Renal pelvis (tissue), 4 donors: Measurements from ENCODE around the gene PNKD. TPM values are rescaled to one million over a fixed set of nuclear protein-coding genes. Genes with fewer than 3 reads are reported as not detected.
"Not testable (repeated sequence)": the region's sequence is repeated elsewhere in the genome, so short reads cannot be mapped to it uniquely, and the experiment has no call there.

Source experiments
- DNase-seq: peaks from one replicate; pipeline ENCODE4 v3.0.0-alpha.2; 2013
- polyA plus RNA-seq, 3 donors: library from polyadenylated mRNA; unstranded; fragments of 120-200 nt; gene quantifications; one replicate each; pipeline ENCODE4 v1.2.1, GENCODE V29; 2013; ENCODE audit not compliant: insufficient read length in 3 of 3

The PNKD gene
- polyA plus RNA-seq, 3 donors: 115 to 131 (median 115) TPM

DNA sequence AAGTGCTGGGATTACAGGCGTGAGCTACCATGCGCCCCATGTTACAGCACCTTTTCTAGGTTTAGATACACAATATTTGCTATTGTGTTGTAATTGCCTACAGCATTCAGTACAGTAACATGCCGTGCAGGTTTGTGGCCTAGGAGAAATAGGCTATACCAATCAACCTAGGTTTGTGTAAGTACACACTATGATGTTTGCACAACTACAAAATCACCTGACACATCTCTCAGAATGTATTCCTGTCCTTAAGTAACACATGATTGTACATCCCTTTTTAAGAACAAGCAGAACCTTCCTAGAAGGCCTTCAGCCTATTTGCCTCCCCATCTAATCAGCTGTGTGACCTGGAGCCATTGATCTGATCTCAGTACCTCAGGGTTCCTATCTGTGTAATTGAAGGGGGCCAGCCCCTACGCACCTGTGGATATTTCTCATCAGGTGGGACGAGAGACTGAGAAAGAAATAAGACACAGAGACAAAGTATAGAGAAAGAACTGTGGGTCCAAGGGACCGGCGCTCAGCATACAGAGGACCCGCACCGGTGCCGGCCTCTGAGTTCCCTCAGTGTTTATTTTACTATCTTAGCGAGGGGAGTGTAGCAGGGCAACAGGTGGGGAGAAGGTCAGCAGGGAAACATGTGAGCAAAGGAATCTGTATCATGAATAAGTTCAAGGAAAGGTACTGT is 40.7 kb downstream of the PNKD start:
- no peak for DNase-seq

DNA sequence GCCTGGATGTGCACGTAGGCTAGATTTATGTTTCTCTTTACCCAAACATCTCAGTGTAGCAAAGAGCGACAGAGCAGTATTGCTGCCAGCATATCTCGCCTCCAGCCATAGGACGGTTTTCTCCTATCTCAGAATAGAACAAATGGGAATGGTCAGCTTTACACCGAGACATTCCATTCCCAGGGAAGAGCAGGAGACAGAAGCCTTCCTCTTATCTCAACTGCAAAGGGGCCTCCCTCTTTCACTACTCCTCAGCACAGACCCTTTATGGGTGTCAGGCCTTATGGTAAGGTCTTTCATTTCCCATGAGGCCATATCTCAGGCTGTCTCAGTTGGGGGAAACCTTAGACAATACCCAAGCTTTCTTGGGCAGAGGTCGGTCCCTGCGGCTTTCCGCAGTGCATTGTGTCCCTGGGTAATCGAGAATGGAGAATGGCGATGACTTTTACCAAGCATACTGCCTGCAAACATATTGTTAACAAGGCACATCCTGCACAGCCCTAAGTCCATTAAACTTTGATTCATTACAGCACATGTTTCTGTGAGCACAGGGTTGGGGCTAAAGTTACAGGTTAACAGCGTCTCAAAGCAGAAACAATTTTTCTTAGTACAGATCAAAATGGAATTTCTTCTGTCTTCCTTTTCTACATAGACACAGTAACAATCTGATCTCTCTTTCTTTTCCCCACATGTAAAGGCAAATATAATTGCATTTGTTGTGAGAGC is 41.4 kb downstream of the PNKD start:
- not testable (repeated sequence) for DNase-seq

DNA sequence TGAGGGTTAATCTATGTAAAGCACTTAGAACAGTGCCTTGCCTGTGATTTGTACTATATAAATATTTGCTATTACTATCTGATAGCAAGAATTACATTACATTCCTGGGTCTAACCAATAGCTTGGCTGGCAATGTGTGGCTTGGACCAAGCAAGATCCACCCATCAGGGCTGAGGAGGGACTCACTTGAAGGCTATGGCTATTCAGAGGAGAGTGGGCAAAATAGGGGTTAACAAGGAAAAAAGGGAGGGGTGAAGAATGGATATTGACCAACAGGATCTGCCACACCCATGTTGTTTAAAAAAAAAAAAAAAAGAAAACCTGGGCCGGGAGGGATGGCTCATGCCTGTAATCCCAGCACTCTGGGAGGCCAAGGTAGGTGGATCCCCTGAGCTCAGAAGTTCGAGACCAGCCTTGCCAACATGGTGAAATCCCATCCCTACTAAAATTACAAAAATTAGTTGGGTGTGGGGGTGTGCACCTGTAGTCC is 42.0 kb downstream of the PNKD start:
- DNase-seq: no peak

DNA sequence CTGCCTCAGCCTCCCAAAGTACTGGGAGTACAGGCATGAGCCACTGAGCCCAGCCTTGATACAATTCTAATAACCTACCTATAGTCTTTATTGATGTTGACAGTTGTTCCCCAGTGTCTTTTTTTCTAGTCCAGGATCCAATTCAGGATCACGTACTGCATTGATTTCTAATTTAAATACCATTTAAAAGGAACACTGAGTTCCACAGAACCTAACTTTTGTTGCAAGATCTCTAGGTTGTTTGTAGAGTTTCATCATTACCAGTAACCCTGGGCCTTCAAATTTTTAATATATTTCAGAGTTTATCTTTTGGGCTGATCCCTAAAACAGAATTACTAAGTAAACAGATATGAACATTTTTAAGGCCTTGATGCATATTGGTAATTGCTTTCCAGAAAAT is 43.0 kb downstream of the PNKD start:
- DNase-seq: no peak

DNA sequence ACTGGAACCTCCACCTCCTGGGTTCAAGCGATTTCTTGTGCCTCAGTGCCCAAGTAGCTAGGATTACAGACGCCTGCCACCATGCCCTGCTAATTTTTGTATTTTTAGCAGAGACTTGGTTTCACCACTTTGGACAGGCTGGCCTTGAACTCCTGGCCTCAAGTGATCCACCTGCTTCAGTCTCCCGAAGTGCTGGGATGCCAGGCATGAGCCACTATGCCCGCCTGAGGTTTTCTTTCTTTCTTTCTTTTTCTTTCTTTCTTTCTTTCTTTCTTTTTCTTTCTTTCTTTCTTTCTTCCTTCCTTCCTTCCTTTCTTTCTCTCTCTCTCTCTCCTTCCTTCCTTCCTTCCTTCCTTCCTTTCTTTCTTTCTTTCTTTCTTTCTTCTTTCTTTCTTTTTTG is 44.4 kb downstream of the PNKD start:
- not testable (repeated sequence) for DNase-seq

DNA sequence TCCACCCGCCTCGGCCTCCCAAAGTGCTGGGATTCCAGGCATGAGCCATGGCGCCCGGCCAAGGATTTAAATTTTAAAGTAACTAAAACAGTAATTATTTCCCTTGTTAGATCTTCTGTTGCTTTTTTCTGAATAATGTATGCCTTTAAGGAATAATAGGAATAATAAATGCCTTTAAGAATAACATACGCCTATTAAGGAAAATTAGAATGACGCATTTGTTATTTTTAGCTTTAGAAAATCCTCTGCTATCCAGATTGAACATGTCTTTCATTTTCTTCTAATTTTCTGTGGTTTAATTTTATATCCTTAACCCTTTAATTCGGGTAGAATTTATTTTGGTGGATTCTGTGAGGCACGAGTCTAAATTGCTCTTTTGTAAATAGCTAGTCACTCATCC is 45.1 kb downstream of the PNKD start:
- DNase-seq: no peak

DNA sequence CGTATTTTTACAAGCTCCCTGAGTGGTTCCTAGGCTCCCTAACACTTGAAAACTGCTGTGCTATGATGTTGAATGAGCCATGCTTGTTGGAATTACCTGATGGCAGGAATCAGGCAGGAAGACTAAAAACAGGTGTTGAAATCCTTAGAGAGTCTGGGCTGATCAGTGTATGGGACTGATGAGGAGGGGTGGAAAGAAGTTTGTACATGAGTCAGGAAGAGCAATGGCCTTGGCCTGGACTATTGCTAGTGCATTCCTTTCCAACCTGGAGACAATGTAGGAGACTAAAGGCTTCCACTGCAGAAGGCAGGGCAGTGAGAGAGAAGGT is 46.9 kb downstream of the PNKD start:
- no peak for DNase-seq

DNA sequence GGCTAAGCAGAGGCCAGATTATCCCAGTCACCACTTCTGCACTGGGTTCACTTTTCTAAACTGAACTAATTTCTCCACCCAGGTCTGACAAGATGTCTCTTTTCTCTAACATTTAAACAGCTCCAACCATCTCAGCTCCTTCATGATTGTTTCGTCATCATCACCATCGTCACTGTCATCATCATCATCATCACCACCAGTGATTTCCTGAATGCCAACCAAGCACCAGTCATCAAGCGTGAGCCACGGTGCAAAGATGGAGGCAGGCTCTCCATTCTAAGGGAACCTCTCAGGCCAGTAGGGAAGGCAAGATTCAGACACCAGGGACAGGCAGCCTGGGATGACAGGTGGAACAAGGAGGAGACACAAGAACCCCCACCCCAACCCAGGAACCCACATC is 47.5 kb downstream of the PNKD start:
- DNase-seq: no peak

DNA sequence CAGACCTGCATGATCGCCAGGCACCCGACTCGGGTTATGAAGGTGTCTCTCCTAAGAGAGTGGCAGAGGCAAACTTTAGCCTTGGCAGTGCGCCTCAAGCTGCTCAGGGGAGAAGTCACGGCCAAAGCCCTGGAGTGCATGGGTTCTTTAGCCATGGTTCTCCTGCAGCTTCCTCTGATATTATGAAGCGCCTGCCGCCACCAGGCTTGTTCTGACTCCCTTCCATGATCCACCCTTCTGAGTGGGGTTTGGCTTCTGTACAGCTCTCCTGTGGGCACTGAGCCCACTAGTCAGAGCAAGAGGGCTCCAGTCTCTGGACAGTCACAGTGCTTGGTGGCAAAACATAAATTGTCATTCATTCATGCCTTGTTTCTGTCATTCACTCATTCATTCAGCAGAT is 47.9 kb downstream of the PNKD start:
- DNase-seq: no peak

DNA sequence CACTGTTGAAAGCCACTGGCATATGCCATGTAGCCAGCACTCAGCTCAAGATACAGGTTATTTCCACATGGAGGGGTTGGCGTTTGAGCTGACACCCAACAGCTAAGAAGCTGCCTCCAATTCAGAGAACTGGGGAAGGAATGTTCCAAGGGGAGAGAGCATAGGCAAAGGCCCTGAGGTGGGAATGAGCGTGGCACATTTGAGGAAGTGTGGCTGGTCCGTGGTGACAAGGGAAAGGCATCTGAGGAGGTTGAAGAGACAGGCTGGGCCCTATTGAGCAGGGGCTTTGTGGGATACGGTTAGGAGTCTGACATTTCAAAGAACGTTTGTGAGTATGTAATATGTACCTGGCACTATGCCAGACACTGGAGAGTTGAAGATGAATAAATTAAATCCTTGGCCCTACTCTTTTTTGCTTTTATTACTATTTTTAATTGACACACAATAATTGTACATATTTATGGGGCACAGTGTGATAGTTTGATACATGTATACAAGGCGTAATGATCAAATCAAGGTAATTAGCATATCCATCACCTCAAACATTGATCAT is 49.6 kb downstream of the PNKD start:
- DNase-seq: no peak

DNA sequence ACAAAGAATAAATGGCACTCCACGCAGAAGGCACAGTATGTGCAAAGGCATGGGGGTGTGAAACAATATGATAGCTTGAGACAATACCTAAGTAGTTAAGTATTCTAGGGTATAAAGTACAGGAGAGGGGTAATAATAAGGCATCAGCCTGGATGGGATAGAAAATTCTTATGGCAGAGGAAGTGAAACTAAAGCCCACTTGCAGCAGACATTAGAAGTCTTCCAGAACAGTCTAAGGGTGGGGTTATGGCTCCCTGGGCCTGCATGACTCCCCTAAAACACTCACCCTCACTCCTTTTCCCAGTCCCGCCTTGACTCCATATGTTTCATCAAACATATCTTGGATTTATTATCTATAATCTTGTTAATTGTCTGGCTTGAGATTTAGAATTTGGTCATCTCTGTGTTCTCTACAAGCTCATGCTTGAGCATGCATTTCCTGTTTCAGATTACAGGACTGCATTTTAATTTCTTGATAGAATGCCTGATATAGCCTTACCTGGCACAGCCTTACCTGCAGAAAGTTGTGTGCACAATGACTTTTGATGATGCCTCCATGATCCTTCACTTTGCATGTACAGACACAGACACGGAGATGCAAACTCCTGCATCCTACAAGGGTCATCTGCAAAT is 50.5 kb downstream of the PNKD start:
- no peak for DNase-seq

DNA sequence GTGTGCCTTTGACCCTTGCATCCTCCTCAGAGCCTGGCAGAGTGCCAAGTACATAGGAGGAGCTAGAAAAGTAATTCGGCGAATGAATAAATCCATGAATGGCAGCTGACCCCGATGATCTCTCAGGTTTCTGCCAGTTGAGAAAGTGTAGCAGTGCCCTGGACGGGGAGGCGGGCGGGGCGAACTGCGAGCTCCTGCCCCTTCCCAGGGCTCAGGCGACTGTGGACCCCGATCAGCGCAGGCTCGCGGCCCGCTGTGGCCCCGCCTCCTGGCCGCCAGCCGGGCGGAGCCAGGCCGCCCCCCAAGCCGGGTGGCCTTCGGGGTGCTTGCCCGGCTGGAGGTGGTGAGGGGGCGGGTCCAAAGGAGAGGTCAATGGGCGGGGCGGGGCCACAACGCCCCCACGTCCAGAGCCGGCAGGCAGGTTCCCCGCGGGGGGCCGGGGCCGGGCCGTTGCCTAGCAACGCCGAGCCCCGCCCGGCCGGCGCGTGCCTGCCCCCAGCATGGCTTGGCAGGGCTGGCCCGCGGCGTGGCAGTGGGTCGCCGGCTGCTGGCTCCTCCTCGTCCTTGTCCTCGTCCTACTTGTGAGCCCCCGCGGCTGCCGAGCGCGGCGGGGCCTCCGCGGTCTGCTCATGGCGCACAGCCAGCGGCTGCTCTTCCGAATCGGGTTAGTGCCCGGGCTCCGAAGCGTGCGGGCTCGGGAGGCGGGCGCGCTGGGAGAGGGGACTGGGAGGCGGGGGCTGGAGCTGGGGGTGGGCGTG is 52.6 kb downstream of the PNKD start:
- peak; percentile 95 for DNase-seq

DNA sequence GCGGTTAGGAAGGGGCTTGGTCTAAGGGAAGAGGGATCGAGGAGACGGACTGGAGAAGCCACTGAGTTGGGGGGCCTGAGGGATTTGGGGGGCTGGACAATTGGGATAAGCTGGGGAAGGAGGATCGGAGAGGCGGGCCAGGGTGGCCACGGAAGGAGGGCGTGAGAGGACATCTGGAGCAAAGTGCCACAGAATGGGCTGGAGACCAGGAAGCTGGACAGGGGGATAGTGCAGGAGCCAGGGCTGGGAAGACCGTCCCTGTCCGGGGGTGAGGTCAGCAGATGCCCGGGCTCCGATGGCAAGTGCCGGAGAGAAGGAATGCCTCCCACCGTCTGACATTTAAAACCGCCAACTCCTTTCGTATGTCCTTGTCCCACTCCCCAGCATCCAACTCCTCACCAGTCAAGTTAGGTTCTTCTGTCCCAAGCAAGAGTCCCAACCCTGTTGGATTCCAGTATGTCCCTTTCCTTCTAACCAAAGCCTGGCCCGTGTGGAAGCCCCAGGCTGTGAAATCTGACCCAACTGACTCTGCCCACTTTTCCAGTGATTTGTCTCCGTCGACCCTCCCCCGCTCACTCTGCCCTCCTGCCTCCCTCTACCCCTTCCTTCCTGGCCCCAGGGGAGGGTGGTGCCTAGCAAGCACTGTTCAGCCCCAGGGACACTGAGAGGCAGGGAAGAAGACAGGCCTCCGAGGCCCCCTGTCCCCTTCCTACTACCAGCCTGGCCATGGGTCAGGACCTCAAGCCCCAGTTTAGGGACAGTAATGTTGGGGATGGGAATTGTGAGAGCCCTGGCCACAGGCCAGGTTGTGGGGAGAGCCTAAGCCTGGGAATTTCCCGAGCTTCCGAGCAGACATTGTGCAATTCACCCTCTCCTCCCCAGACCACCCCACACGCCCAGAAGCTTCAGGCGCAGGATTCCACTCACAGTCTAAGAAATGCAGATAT is 53.5 kb downstream of the PNKD start:
- DNase-seq: peak; percentile 80

DNA sequence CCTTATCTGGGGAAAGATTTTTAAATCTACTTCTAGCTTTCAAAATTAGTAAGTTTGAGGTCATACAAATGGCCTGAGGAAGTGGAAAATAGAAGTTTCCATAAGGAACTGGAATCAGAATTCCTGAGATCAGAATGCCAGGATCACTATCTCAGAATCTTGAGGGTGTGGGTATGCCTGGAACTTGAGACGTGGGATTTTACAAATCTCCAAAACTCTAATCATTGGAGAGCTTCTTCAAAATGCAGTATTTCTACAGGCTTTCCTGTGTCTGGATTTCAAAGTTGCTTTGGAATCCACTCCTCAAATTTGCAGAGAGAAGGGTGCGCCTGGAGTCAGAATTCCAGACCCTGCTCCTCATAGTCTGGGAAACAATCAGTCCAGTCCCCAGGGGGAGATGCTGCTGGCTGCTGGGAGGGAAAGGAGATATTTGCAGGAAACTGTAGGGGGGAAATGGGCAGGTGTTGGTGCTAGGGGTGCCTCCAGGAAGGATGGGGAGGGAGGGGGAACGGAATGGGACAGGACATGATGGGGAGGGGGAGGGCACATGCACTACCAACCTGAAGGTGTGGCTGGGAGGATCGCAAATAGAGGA is 55.3 kb downstream of the PNKD start:
- no peak for DNase-seq

DNA sequence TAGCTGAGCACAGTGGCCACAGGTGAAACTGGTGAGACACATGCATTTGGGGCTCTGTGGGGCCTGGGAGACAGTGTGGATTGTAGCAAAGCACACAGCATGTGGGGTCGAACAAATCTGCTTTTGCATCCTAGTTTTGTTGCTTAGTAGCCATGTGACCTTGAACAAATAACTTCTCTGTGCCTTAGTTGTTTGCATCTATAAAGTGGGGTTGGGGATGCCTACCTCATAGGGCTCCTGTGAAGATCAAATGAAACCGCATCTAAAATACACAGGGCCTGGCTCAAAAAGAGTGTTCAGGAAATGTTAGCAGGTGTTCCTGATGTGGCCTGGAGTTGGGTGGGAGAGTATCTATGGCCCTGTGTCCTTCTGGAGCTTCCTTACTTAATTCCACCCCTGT is 56.0 kb downstream of the PNKD start:
- DNase-seq: no peak

DNA sequence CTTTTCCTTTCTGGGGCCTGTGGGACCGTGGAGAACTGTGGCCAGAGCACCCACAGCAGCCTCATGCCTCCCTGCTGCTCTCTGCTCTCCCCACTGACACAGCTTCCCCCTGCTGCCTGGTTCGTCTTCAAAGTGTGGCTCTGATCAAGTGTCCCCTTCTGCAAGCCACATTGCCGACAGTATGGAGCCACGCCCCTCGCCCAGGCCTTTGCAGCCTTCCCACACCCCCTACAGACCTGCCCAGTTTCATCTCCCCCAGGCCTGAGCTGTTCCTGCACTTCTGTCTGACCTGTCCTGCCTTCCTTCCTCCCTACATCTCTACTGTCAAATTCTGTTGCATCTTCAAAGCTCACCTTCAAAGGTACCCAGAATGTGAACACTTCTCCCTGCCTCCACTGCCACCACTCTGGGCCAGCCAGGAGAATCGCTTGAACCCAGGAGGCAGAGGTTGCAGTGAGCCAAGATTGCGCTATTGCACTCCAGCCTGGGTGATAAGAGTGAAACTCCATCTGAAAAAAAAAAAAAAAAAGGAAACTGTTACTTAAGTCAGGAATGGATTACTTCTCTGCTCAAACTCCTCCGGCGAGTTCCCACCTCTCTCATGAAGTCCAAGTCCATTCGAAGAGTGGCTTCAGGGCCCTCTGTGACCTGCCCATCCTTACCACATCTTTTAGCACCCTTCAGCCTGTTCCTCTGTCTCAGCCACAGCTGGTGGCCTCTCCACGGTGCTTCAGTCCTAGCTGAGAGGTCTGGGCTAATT is 57.3 kb downstream of the PNKD start:
- no peak for DNase-seq

DNA sequence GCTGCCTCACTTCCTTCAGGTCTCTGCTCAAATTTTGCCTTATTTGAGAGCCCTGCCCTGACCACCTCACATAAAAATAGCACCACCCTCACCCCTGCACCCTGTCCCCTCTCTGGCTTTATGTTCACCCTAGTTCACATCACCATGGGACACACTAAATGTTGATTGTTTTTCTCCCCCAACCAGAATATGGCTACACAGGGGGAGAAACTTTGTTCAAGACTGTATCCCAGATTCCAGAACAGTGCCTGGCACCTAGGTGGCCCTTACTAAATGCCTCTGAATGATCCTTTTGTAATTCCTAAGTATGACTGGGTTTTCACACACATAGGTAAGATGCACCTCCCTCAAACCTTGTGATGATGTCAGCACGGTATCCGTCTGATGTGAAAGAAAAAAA is 58.0 kb downstream of the PNKD start:
- no peak for DNase-seq

DNA sequence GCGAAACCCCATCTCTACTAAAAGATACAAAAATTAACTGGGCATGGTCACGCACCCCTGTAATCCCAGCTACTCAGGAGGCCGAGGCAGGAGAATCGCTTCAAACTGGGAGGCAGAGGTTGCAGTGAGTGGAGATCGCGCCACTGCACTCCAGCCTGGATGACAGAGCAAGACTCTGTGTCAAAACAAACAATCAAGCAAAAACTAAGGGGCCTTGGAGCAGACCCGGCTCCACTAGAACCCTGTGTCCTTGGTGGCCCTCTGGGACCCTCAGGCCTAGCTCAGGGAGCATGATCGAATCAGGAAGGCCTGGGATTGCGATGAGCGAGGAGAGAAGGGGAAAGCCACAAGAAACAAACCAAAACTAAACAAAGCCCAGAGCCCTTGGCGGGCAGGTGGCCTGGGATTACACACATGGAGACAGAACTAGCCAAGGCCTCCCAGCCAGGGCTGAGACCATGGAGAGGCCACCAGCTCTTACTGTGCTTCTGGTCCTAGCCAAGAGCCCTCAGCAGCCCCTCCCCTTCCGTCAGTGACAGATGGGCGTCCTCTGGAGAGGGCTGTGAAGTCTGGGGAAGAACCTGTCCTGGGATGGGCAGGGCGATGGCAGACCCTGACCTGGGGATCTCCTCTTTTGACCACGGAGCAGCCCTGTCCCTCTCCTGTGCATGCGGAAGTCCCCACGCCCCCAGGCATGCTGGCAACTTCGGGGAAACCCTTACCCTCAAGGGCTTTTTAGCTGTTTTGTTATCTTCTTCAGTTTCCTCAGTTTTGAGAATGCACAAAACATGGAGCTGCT is 58.9 kb downstream of the PNKD start:
- DNase-seq: no peak
